K562 (cell line): ENCODE results near the gene HPCAL1. TPM values are rescaled to one million over a fixed set of nuclear protein-coding genes. Genes with fewer than 3 reads are reported as not detected.

Experiments used
- BHLHE40 ChIP-seq: IDR thresholded peaks from 2 replicates; pipeline ENCODE4 v1.6.1; 2011; ENCODE audit warnings: low read length, improper control_type of control experiment
- CCAR2 ChIP-seq: fragments of 200-400 bp; formaldehyde crosslinking; IDR thresholded peaks from 2 replicates; pipeline ENCODE4 v1.6.1; 2017; ENCODE audit warnings: mild to moderate bottlenecking, low read depth, low read length
- CXXC5 ChIP-seq: fragments of 250-450 bp; sonication (Bioruptor Pico); IDR thresholded peaks from 2 replicates; pipeline ENCODE4 v1.8.0; 2022; ENCODE audit warnings: inconsistent platforms, mild to moderate bottlenecking, moderate library complexity
- DNMT1 ChIP-seq: fragments of 450-650 bp; IDR thresholded peaks from 2 replicates; pipeline ENCODE4 v1.6.1; 2016; ENCODE audit warnings: antibody characterized with exemption, mild to moderate bottlenecking
- ELF4 ChIP-seq: fragments of 450-650 bp; formaldehyde crosslinking; IDR thresholded peaks from 2 replicates; pipeline ENCODE4 v1.4.0; 2022; ENCODE audit warnings: missing genetic modification characterization
- ETV6 ChIP-seq, 3 experiments: fragments of 150-350 bp in 1 of 3; sonication (generic) in 1 of 3; formaldehyde crosslinking in 1 of 3; IDR thresholded peaks; 2 replicates each; pipeline versions ENCODE4 v1.6.1 to v1.8.0; 2014 to 2022; ENCODE audit warnings: borderline replicate concordance in 2 of 3, low read depth in 2 of 3, antibody characterized with exemption in 1 of 3, low read length in 1 of 3, mild to moderate bottlenecking in 1 of 3, missing genetic modification reagents in 1 of 3
- HDAC2 ChIP-seq: fragments of 450-650 bp; IDR thresholded peaks from 2 replicates; pipeline ENCODE4 v1.6.1; 2016; ENCODE audit warnings: mild to moderate bottlenecking
- HDAC3 ChIP-seq: fragments of 450-650 bp; IDR thresholded peaks from 2 replicates; pipeline ENCODE4 v1.6.1; 2018; ENCODE audit warnings: borderline replicate concordance, mild to moderate bottlenecking, moderate library complexity; ENCODE audit not compliant: partially characterized antibody
- JUN ChIP-seq, 2 experiments: sonication (generic) in 1 of 2; formaldehyde crosslinking in 1 of 2; IDR thresholded peaks; 2 replicates each; pipeline versions ENCODE4 v1.6.1 to v1.8.0; 2012 to 2022; ENCODE audit warnings: borderline replicate concordance in 2 of 2, mild to moderate bottlenecking in 2 of 2, improper control_type of control experiment in 1 of 2, low read depth in 1 of 2, low read length in 1 of 2, missing genetic modification reagents in 1 of 2
- MCM5 ChIP-seq: fragments of 450-650 bp; IDR thresholded peaks from 2 replicates; pipeline ENCODE4 v1.6.1; 2016; ENCODE audit warnings: low read depth
- NUFIP1 ChIP-seq: fragments of 450-650 bp; IDR thresholded peaks from 2 replicates; pipeline ENCODE4 v1.6.1; 2018; ENCODE audit not compliant: partially characterized antibody
- SRF ChIP-seq, 2 experiments: fragments of 250-450, 450-650 bp in 1 of 2; sonication (Bioruptor Pico) in 1 of 2; sonication (generic) in 1 of 2; formaldehyde crosslinking; IDR thresholded peaks; 2 replicates each; pipeline versions ENCODE4 v1.5.0 to v1.5.1; 2020 to 2022; ENCODE audit warnings: mild to moderate bottlenecking in 1 of 2, missing genetic modification reagents in 1 of 2
- TAL1 ChIP-seq: fragments of 450-650 bp; IDR thresholded peaks from 2 replicates; pipeline ENCODE4 v1.6.1; 2016; ENCODE audit warnings: mild to moderate bottlenecking
- TCFL5 ChIP-seq: fragments of 250-450 bp; sonication (Bioruptor Pico); conservative IDR thresholded peaks from 2 replicates; pipeline ENCODE4 v1.6.1; 2021; ENCODE audit warnings: mild to moderate bottlenecking, moderate library complexity, matching md5 sums
- TEAD1 ChIP-seq, 2 experiments: fragments of 450-650 bp in 1 of 2; sonication (generic) in 1 of 2; formaldehyde crosslinking; IDR thresholded peaks; 2 replicates each; pipeline versions ENCODE4 v1.4.0 to v1.8.0; 2020 to 2022; ENCODE audit warnings: mild to moderate bottlenecking in 2 of 2, missing genetic modification reagents in 1 of 2
- ZKSCAN3 ChIP-seq: fragments of 250-450 bp; sonication (Bioruptor Pico); IDR thresholded peaks from 2 replicates; pipeline ENCODE4 v1.4.0; 2020
- polyA plus RNA-seq, 8 experiments: library from polyadenylated mRNA; depleted of rRNA in 4 of 8; stranded (reverse) in 5 of 8; unstranded in 3 of 8; fragments of >200 nt; fragmentation: Nextera tagmentation in 2 of 8; fragmentation: Illumina TruSeq in 1 of 8; extraction: Ambion mirVana in 2 of 8; extraction: Trizol in 1 of 8; gene quantifications; 2 replicates each; pipeline versions ENCODE4 v1.2.1 to v1.2.3, GENCODE V29; 2011 to 2014; ENCODE audit warnings: inconsistent platforms in 1 of 8, missing spikeins in 1 of 8
- total RNA-seq, 7 experiments: library from RNA; depleted of rRNA in 6 of 7; stranded (reverse); fragments of >200 nt in 6 of 7; fragmentation: Illumina TruSeq in 2 of 7; extraction: Trizol in 2 of 7; gene quantifications; 2 replicates each; pipeline versions ENCODE4 v1.2.1 to v1.2.3, GENCODE V29; 2011 to 2021; ENCODE audit warnings: low replicate concordance in 1 of 7
- TF ChIP-seq, protein P1 (sequence below): fragments of 200-800 bp; sonication (Bioruptor generic); IDR thresholded peaks from 2 replicates; pipeline ENCODE4 v1.6.1; 2017; ENCODE audit warnings: missing genetic modification characterization, missing compliant biosample characterization
- TF ChIP-seq, protein P2 (sequence below): fragments of 450-650 bp; formaldehyde crosslinking; IDR thresholded peaks from 2 replicates; pipeline ENCODE4 v1.4.0; 2020; ENCODE audit warnings: mild to moderate bottlenecking
- TF ChIP-seq, protein P3 (sequence below): fragments of 450-650 bp; IDR thresholded peaks from 2 replicates; pipeline ENCODE4 v1.6.1; 2017; ENCODE audit warnings: mild to moderate bottlenecking, moderate library complexity
- TF ChIP-seq, protein P4 (sequence below): sonication (generic); formaldehyde crosslinking; IDR thresholded peaks from 2 replicates; pipeline ENCODE4 v1.8.1; 2023; ENCODE audit warnings: mild to moderate bottlenecking, missing genetic modification reagents, moderate library complexity
- TF ChIP-seq, protein P5 (sequence below): fragments of 250-450 bp; sonication (Bioruptor Pico); IDR thresholded peaks from 2 replicates; pipeline ENCODE4 v1.4.0; 2020; ENCODE audit warnings: mild to moderate bottlenecking, moderate library complexity, borderline replicate concordance

Gene HPCAL1
- total and polyA plus RNA-seq, 9 of the 15 experiments (the other 6 are each of a cell fraction or from before 2014, with no cell fraction given) = 2.7 to 65.5 (median 23.9) TPM

DNA sequence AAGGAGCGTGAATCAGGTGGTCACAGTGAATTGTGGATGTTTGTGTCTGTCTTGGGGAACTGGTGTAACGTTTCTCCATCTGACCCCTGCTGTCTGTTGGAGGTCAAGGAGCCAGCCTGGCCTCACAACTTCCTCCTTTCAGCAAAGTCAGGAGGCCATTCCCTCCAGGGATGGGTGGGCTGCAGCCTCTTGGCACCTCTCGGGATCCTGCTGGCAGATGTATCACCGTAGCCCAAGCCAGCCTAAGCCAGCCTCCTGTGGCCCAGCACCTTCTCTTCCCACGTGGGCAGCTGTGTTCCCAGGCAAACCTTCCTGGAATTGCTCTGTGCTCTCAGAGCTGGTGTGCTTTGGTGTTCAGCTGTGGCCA lies 30.5 kb downstream of the HPCAL1 start (continued):
- TF ChIP-seq, protein P1, sequence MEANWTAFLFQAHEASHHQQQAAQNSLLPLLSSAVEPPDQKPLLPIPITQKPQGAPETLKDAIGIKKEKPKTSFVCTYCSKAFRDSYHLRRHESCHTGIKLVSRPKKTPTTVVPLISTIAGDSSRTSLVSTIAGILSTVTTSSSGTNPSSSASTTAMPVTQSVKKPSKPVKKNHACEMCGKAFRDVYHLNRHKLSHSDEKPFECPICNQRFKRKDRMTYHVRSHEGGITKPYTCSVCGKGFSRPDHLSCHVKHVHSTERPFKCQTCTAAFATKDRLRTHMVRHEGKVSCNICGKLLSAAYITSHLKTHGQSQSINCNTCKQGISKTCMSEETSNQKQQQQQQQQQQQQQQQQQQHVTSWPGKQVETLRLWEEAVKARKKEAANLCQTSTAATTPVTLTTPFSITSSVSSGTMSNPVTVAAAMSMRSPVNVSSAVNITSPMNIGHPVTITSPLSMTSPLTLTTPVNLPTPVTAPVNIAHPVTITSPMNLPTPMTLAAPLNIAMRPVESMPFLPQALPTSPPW (CRISPR knock-in tag) = no peak
- TF ChIP-seq TCFL5 (no peak), ELF4 (CRISPR knock-in tag) (0 out of 2 replicates have a peak, but pooled peaks have one; percentile 6), BHLHE40 (no peak), ETV6 (IDR thresholded peaks at IDR 0.05; ENCODE audit: borderline replicate concordance in 1 of 2, low read depth in 2 of 2, low read length in 1 of 2) (no peak), ETV6 (CRISPR knock-in tag; IDR thresholded peaks at IDR 0.05; ENCODE audit: borderline replicate concordance) (no peak), JUN (IDR thresholded peaks at IDR 0.05; ENCODE audit: borderline replicate concordance, low read depth, low read length) (no peak), JUN (CRISPR knock-in tag; IDR thresholded peaks at IDR 0.05; ENCODE audit: borderline replicate concordance) (0 out of 2 replicates have a peak, but pooled peaks have one; percentile 35), TEAD1 (CRISPR knock-in tag; IDR thresholded peaks at IDR 0.05) (no peak), CXXC5 (CRISPR knock-in tag) (peak; percentile 52), HDAC2 (no peak), DNMT1 (no peak), HDAC3 (no peak), CCAR2 (no peak), TAL1 (no peak), ZKSCAN3 (no peak), MCM5 (no peak), SRF (CRISPR knock-in tag; IDR thresholded peaks at IDR 0.05) (no peak), NUFIP1 (no peak)
- TF ChIP-seq, protein P2, sequence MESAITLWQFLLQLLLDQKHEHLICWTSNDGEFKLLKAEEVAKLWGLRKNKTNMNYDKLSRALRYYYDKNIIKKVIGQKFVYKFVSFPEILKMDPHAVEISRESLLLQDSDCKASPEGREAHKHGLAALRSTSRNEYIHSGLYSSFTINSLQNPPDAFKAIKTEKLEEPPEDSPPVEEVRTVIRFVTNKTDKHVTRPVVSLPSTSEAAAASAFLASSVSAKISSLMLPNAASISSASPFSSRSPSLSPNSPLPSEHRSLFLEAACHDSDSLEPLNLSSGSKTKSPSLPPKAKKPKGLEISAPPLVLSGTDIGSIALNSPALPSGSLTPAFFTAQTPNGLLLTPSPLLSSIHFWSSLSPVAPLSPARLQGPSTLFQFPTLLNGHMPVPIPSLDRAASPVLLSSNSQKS = 0 out of 2 replicates have a peak, but pooled peaks have one; percentile 19
- TF ChIP-seq, protein P3, sequence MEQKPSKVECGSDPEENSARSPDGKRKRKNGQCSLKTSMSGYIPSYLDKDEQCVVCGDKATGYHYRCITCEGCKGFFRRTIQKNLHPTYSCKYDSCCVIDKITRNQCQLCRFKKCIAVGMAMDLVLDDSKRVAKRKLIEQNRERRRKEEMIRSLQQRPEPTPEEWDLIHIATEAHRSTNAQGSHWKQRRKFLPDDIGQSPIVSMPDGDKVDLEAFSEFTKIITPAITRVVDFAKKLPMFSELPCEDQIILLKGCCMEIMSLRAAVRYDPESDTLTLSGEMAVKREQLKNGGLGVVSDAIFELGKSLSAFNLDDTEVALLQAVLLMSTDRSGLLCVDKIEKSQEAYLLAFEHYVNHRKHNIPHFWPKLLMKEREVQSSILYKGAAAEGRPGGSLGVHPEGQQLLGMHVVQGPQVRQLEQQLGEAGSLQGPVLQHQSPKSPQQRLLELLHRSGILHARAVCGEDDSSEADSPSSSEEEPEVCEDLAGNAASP = no peak
- TF ChIP-seq, protein P4, sequence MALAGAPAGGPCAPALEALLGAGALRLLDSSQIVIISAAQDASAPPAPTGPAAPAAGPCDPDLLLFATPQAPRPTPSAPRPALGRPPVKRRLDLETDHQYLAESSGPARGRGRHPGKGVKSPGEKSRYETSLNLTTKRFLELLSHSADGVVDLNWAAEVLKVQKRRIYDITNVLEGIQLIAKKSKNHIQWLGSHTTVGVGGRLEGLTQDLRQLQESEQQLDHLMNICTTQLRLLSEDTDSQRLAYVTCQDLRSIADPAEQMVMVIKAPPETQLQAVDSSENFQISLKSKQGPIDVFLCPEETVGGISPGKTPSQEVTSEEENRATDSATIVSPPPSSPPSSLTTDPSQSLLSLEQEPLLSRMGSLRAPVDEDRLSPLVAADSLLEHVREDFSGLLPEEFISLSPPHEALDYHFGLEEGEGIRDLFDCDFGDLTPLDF (CRISPR knock-in tag) = no peak
- TF ChIP-seq, protein P5, sequence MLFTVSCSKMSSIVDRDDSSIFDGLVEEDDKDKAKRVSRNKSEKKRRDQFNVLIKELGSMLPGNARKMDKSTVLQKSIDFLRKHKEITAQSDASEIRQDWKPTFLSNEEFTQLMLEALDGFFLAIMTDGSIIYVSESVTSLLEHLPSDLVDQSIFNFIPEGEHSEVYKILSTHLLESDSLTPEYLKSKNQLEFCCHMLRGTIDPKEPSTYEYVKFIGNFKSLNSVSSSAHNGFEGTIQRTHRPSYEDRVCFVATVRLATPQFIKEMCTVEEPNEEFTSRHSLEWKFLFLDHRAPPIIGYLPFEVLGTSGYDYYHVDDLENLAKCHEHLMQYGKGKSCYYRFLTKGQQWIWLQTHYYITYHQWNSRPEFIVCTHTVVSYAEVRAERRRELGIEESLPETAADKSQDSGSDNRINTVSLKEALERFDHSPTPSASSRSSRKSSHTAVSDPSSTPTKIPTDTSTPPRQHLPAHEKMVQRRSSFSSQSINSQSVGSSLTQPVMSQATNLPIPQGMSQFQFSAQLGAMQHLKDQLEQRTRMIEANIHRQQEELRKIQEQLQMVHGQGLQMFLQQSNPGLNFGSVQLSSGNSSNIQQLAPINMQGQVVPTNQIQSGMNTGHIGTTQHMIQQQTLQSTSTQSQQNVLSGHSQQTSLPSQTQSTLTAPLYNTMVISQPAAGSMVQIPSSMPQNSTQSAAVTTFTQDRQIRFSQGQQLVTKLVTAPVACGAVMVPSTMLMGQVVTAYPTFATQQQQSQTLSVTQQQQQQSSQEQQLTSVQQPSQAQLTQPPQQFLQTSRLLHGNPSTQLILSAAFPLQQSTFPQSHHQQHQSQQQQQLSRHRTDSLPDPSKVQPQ (CRISPR knock-in tag) = no peak
